Vagina (tissue), 2 donors: ENCODE results near the gene FCAR.
"Not testable (repeated sequence)": the region's sequence is repeated elsewhere in the genome, so short reads cannot be mapped to it uniquely, and the experiment has no call there.

Experiments
- CTCF ChIP-seq, 3 experiments: fragments of 450-650 bp in 2 of 3; fragments of 200-600 bp in 1 of 3; sonication (generic) in 1 of 3; IDR thresholded peaks; one replicate each; pipeline ENCODE4 v1.5.1; 2017 to 2019; ENCODE audit warnings: antibody characterized with exemption in 3 of 3, mild to moderate bottlenecking in 2 of 3, moderate library complexity in 2 of 3
- POLR2A ChIP-seq, 2 donors: fragments of 450-650 bp; IDR thresholded peaks; one replicate each; pipeline ENCODE4 v1.6.1; 2017; ENCODE audit warnings: antibody characterized with exemption in 2 of 2, mild to moderate bottlenecking in 2 of 2, moderate library complexity in 2 of 2
- POLR2AphosphoS5 ChIP-seq, 2 donors: sonication (generic); formaldehyde crosslinking; IDR thresholded peaks; one replicate each; pipeline ENCODE4 v1.9.0; 2017; ENCODE audit warnings: antibody characterized with exemption in 2 of 2, mild to moderate bottlenecking in 2 of 2, low read depth in 1 of 2; ENCODE audit not compliant: insufficient read depth in 1 of 2

- not testable (repeated sequence) for TF ChIP-seq CTCF (IDR thresholded peaks at IDR 0.05); POLR2A (IDR thresholded peaks at IDR 0.05); POLR2AphosphoS5 (IDR thresholded peaks at IDR 0.05; ENCODE audit: insufficient read depth in 1 of 2, low read depth in 1 of 2)
These were observed 48.7 kb upstream of the FCAR start for GRCh38 chr19:54825326-54825725.
